Astrocyte (in vitro differentiated cells and primary cell): Measurements from ENCODE around the gene CXCL14. TPM values are rescaled to one million over a fixed set of nuclear protein-coding genes. Genes with fewer than 3 reads are reported as not detected.

Source experiments
- DNase-seq: peaks from one replicate; pipeline ENCODE4 v3.0.0-alpha.2; 2010; ENCODE audit warnings: low read depth
- FAIRE-seq: peaks from 2 replicates; lab custom pipeline; 2011; peaks lifted over from hg19 to GRCh38; lab: Jason Lieb, UNC
- H2AFZ ChIP-seq: 2 replicates; pipeline ENCODE4 v1.6.0; 2012; ENCODE audit warnings: low read depth, low read length, inconsistent platforms
- H3K27ac ChIP-seq: 2 replicates; pipeline ENCODE4 v1.5.1; 2011; ENCODE audit warnings: low read depth, low read length, inconsistent platforms
- H3K27me3 ChIP-seq: 2 replicates; pipeline ENCODE4 v1.6.0; 2011; ENCODE audit warnings: low read length, inconsistent platforms; ENCODE audit not compliant: insufficient read depth
- H3K36me3 ChIP-seq: 2 replicates; pipeline ENCODE4 v1.5.1; 2011; ENCODE audit warnings: low read length, inconsistent platforms; ENCODE audit not compliant: insufficient read depth
- H3K4me1 ChIP-seq: 2 replicates; pipeline ENCODE4 v1.5.1; 2011; ENCODE audit warnings: low read length, inconsistent platforms; ENCODE audit not compliant: insufficient read depth
- H3K4me2 ChIP-seq: 2 replicates; pipeline ENCODE4 v1.6.0; 2012; ENCODE audit warnings: low read length, inconsistent platforms
- H3K4me3 ChIP-seq: 2 replicates; pipeline ENCODE4 v1.5.1; 2011; ENCODE audit warnings: low read depth, mild to moderate bottlenecking, low read length, inconsistent platforms; ENCODE audit not compliant: insufficient read depth
- H3K79me2 ChIP-seq: 2 replicates; pipeline ENCODE4 v1.6.0; 2012; ENCODE audit warnings: mild to moderate bottlenecking, low read length, inconsistent platforms; ENCODE audit not compliant: insufficient read depth
- H3K9ac ChIP-seq: 2 replicates; pipeline ENCODE4 v1.6.0; 2012; ENCODE audit warnings: mild to moderate bottlenecking, low read length, inconsistent platforms
- H3K9me3 ChIP-seq: 2 replicates; pipeline ENCODE4 v1.5.1; 2012; ENCODE audit warnings: low read depth, mild to moderate bottlenecking, low read length, inconsistent platforms; ENCODE audit not compliant: insufficient read depth
- H4K20me1 ChIP-seq: 2 replicates; pipeline ENCODE4 v1.6.0; 2012; ENCODE audit warnings: low read length, inconsistent platforms; ENCODE audit not compliant: insufficient read depth
- H3K27ac Mint-ChIP-seq: one replicate; pipeline ENCODE4 v1.8.0; 2021; ENCODE audit warnings: mild to moderate bottlenecking, mixed read lengths; ENCODE audit not compliant: unreplicated experiment
- H3K27me3 Mint-ChIP-seq: one replicate; pipeline ENCODE4 v1.8.0; 2021; ENCODE audit warnings: low read depth, mixed read lengths; ENCODE audit not compliant: unreplicated experiment
- H3K36me3 Mint-ChIP-seq: one replicate; pipeline ENCODE4 v1.8.0; 2021; ENCODE audit warnings: low read depth, mixed read lengths; ENCODE audit not compliant: unreplicated experiment
- H3K4me1 Mint-ChIP-seq: one replicate; pipeline ENCODE4 v1.8.0; 2021; ENCODE audit warnings: low read depth, mixed read lengths; ENCODE audit not compliant: unreplicated experiment
- H3K4me3 Mint-ChIP-seq: one replicate; pipeline ENCODE4 v1.8.0; 2021; ENCODE audit warnings: mild to moderate bottlenecking, moderate library complexity, mixed read lengths; ENCODE audit not compliant: unreplicated experiment
- H3K9me3 Mint-ChIP-seq: one replicate; pipeline ENCODE4 v1.8.0; 2021; ENCODE audit warnings: mild to moderate bottlenecking, mixed read lengths; ENCODE audit not compliant: unreplicated experiment
- EZH2 ChIP-seq: IDR thresholded peaks from 2 replicates; pipeline ENCODE4 v1.6.1; 2012; ENCODE audit warnings: mild to moderate bottlenecking, low read length, inconsistent platforms; ENCODE audit not compliant: insufficient read depth
- total RNA-seq: library from RNA; stranded (reverse); gene quantifications from 2 replicates; pipeline ENCODE4 v1.2.1, GENCODE V29; 2021
- TF ChIP-seq, protein P1 (sequence below): IDR thresholded peaks from 2 replicates; pipeline ENCODE4 v1.5.1; 2011; ENCODE audit warnings: low read depth, mild to moderate bottlenecking, inconsistent platforms, low read length, moderate library complexity; ENCODE audit not compliant: insufficient read depth

CXCL14 gene
- total RNA-seq, 1 donor from 2014 or later, result 1.0 TPM

- no peak for DNase-seq
- Mint-ChIP-seq H3K4me3 (no peak overlapping the region), H3K9me3 (no peaks in the 10 kb centered on the region), H3K27ac (no peak overlapping the region), H3K27me3 (peaks cover 92% of the 10 kb centered on the region), H3K36me3 (no peaks in the 10 kb centered on the region), H3K4me1 (peaks cover 1% of the 10 kb centered on the region)
- no peak overlapping the region for H3K4me3 ChIP-seq
- H2AFZ ChIP-seq, result no peak overlapping the region
- no peak for FAIRE-seq
- H3K27ac ChIP-seq, result no peak overlapping the region
- no peak overlapping the region for H3K9ac ChIP-seq
- TF ChIP-seq EZH2, result peak; percentile 22
- TF ChIP-seq, protein P1, sequence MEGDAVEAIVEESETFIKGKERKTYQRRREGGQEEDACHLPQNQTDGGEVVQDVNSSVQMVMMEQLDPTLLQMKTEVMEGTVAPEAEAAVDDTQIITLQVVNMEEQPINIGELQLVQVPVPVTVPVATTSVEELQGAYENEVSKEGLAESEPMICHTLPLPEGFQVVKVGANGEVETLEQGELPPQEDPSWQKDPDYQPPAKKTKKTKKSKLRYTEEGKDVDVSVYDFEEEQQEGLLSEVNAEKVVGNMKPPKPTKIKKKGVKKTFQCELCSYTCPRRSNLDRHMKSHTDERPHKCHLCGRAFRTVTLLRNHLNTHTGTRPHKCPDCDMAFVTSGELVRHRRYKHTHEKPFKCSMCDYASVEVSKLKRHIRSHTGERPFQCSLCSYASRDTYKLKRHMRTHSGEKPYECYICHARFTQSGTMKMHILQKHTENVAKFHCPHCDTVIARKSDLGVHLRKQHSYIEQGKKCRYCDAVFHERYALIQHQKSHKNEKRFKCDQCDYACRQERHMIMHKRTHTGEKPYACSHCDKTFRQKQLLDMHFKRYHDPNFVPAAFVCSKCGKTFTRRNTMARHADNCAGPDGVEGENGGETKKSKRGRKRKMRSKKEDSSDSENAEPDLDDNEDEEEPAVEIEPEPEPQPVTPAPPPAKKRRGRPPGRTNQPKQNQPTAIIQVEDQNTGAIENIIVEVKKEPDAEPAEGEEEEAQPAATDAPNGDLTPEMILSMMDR, result no peak
- no peaks in the 10 kb centered on the region for H3K36me3 ChIP-seq
- peaks cover 90% of the 10 kb centered on the region for H3K27me3 ChIP-seq
- H3K4me2 ChIP-seq, result no peak overlapping the region
- no peaks in the 10 kb centered on the region for H3K9me3 ChIP-seq
- no peaks in the 10 kb centered on the region for H4K20me1 ChIP-seq
- peaks cover 9% of the 10 kb centered on the region for H3K4me1 ChIP-seq
- no peaks in the 10 kb centered on the region for H3K79me2 ChIP-seq
Measured at GRCh38 chr5:135546101-135546500, 32.7 kb downstream of the CXCL14 start.

- H3K36me3 ChIP-seq, result no peaks in the 10 kb centered on the region
- H3K27me3 ChIP-seq, result peaks cover 94% of the 10 kb centered on the region
- no peak for DNase-seq
- H3K4me3 ChIP-seq, result no peak overlapping the region
- no peak for FAIRE-seq
- TF ChIP-seq, protein P1, result no peak
- TF ChIP-seq EZH2, result no peak
- no peak overlapping the region for H3K4me2 ChIP-seq
- H2AFZ ChIP-seq, result no peak overlapping the region
- Mint-ChIP-seq H3K9me3 (no peaks in the 10 kb centered on the region), H3K4me1 (peaks cover 1% of the 10 kb centered on the region), H3K27me3 (peaks cover 91% of the 10 kb centered on the region), H3K27ac (no peak overlapping the region), H3K4me3 (no peak overlapping the region), H3K36me3 (no peaks in the 10 kb centered on the region)
- no peaks in the 10 kb centered on the region for H4K20me1 ChIP-seq
- peaks cover 9% of the 10 kb centered on the region for H3K4me1 ChIP-seq
- no peak overlapping the region for H3K9ac ChIP-seq
- no peaks in the 10 kb centered on the region for H3K9me3 ChIP-seq
- H3K79me2 ChIP-seq, result no peaks in the 10 kb centered on the region
- H3K27ac ChIP-seq, result no peak overlapping the region
Measured at GRCh38 chr5:135545099-135545498, 33.7 kb downstream of the CXCL14 start.

DNA sequence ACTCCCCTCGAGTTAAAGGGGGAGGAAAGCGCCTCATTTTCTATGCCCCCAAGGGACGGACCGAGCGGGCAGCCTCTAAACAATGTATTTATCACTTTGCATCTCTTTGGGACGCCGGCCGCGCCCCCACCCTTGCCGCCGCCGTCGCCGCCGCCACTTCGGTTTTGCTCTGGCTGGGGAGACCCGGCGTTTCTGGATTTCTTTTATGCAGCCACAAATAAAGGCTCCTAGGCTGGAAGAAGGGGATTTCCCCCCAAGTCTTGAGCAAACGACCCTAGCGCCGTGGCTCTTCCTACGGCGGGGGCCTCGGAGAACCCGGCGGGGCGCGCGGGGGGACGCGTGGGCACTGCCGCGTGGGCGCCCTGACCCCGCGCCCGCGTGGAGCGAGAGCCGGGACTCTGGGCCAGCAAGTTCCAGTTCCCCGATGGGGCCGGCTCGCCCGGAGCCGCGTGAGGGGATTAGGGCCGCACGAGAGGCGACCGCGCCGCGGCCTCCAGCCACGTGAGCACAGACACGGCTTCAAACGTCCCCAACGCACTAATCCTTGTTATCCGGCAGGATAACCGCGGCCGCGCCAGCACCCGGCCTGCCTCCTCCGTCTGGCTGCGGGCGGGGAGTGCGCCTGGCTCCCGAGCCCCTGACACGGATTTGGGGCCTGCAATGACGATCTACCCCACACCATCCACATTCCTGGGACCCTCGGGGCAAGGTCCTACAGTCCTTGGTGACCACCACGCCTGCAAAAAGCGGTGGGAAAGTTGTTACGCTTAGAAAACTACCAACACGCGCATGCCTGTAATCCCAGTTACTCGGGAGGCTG, 35.1 kb downstream of the CXCL14 start:
- peak overlapping the region; percentile 70 for H3K4me3 Mint-ChIP-seq
- H4K20me1 ChIP-seq, result no peaks in the 10 kb centered on the region

More for the DNA sequence above, 35.1 kb downstream of the CXCL14 start:
- peaks cover 3% of the 10 kb centered on the region for H3K36me3 Mint-ChIP-seq
- peaks cover 3% of the 10 kb centered on the region for H3K9me3 Mint-ChIP-seq
- H3K4me2 ChIP-seq, result peak overlapping the region; percentile 72
- H3K79me2 ChIP-seq, result no peaks in the 10 kb centered on the region
- H3K4me1 ChIP-seq, result peaks cover 9% of the 10 kb centered on the region
- peak overlapping the region; percentile 34 for H3K4me3 ChIP-seq
- peaks cover 91% of the 10 kb centered on the region for H3K27me3 Mint-ChIP-seq
- FAIRE-seq, result no peak
- TF ChIP-seq EZH2, result peak; percentile 98
- TF ChIP-seq, protein P1, result no peak
- DNase-seq, result no peak
- no peak overlapping the region for H3K27ac Mint-ChIP-seq
- H3K9me3 ChIP-seq, result no peaks in the 10 kb centered on the region
- H3K27me3 ChIP-seq, result peaks cover 95% of the 10 kb centered on the region
- no peak overlapping the region for H3K27ac ChIP-seq
- peak overlapping the region; percentile 58 for H2AFZ ChIP-seq
- H3K36me3 ChIP-seq, result no peaks in the 10 kb centered on the region
- no peak overlapping the region for H3K9ac ChIP-seq
- peaks cover 1% of the 10 kb centered on the region for H3K4me1 Mint-ChIP-seq
